OCI-LY7 (cell line): ENCODE measurements around the gene GPALPP1. TPM values are rescaled to one million over a fixed set of nuclear protein-coding genes. Genes with fewer than 3 reads are reported as not detected.
A peak's percentile ranks its signal among the peaks of the same experiment; 100 is the strongest.

ENCODE experiments used
- BruUV-seq: library from RNA; stranded (reverse); fragments of 400-500 nt; replicated peaks from 2 replicates; lab custom pipeline; 2021; lab: Mats Ljungman, UMichigan
- CTCF ChIA-PET: fragments of 300-600 bp; sonication (Branson Sonifier 250); formaldehyde crosslinking; loops from one replicate; lab custom pipeline; 2022; ENCODE audit warnings: antibody characterized with exemption; ENCODE audit not compliant: unreplicated experiment; lab: Charles Lee
- POLR2A ChIA-PET: fragments of 300-600 bp; sonication (Branson Sonifier 250); formaldehyde crosslinking; loops from one replicate; lab custom pipeline; 2022; ENCODE audit warnings: antibody characterized with exemption; lab: Charles Lee
- DNase-seq: peaks from one replicate; pipeline ENCODE4 v3.0.0-alpha.2; 2015; ENCODE audit warnings: low spot score
- H2AFZ ChIP-seq: fragments of 200-600 bp; sonication (generic), shearing (Covaris generic); 2 replicates; pipeline ENCODE4 v1.6.1; 2014; ENCODE audit warnings: mild to moderate bottlenecking, antibody characterized with exemption, low read length, moderate library complexity
- H3K27ac ChIP-seq: fragments of 200-600 bp; sonication (generic); 2 replicates; pipeline ENCODE4 v1.5.1; 2014; ENCODE audit warnings: mixed run types, low read depth, mild to moderate bottlenecking, moderate library complexity, low read length, inconsistent platforms; ENCODE audit not compliant: poor library complexity, severe bottlenecking
- H3K36me3 ChIP-seq: fragments of 200-600 bp; sonication (generic); 2 replicates; pipeline ENCODE4 v1.6.1; 2014; ENCODE audit warnings: mild to moderate bottlenecking, antibody characterized with exemption, low read length, moderate library complexity, mixed read lengths; ENCODE audit not compliant: insufficient read depth
- H3K4me1 ChIP-seq: fragments of 200-600 bp; sonication (generic); 2 replicates; pipeline ENCODE4 v1.5.1; 2014; ENCODE audit warnings: mild to moderate bottlenecking, low read length; ENCODE audit not compliant: insufficient read depth, poor library complexity, severe bottlenecking
- H3K4me2 ChIP-seq: fragments of 200-600 bp; sonication (generic); 2 replicates; pipeline ENCODE4 v1.6.1; 2014; ENCODE audit warnings: mild to moderate bottlenecking, low read length
- H3K4me3 ChIP-seq: fragments of 200-600 bp; sonication (generic); 2 replicates; pipeline ENCODE4 v1.5.1; 2014; ENCODE audit warnings: mild to moderate bottlenecking, low read depth, low read length; ENCODE audit not compliant: poor library complexity, severe bottlenecking
- H3K79me2 ChIP-seq: fragments of 200-600 bp; sonication (generic); 2 replicates; pipeline ENCODE4 v1.6.1; 2016; ENCODE audit warnings: low read depth, mild to moderate bottlenecking, low read length, moderate library complexity, mixed read lengths; ENCODE audit not compliant: insufficient read depth
- H3K9me2 ChIP-seq: fragments of 200-600 bp; sonication (generic); 2 replicates; pipeline ENCODE4 v1.6.1; 2016; ENCODE audit warnings: mild to moderate bottlenecking, low read length, mixed read lengths; ENCODE audit not compliant: insufficient read depth
- H3K9me3 ChIP-seq: fragments of 200-600 bp; sonication (generic); 2 replicates; pipeline ENCODE4 v1.6.1; 2014; ENCODE audit warnings: mild to moderate bottlenecking, mixed run types, low read length, mixed read lengths
- H4K20me1 ChIP-seq: fragments of 200-600 bp; sonication (generic); 2 replicates; pipeline ENCODE4 v1.6.1; 2014; ENCODE audit warnings: mild to moderate bottlenecking, antibody characterized with exemption, low read length, moderate library complexity, mixed read lengths; ENCODE audit not compliant: insufficient read depth
- CTCF ChIP-seq: fragments of 200-600 bp; sonication (generic); conservative IDR thresholded peaks from 2 replicates; pipeline ENCODE4 v1.5.1; 2014; ENCODE audit warnings: mild to moderate bottlenecking, antibody characterized with exemption, low read length, moderate library complexity, mixed read lengths
- EZH2phosphoT487 ChIP-seq: fragments of 200-600 bp; sonication (generic); IDR thresholded peaks from 2 replicates; pipeline ENCODE4 v1.6.1; 2018; ENCODE audit warnings: low read depth, borderline replicate concordance, mild to moderate bottlenecking, mixed run types, antibody characterized with exemption, low read length, moderate library complexity, mixed read lengths
- intact Hi-C: fragments of 100-400 bp; cut with micrococcal nuclease; formaldehyde crosslinking; loops from one replicate; pipeline ENCODE4 v1.10.0; 2022; ENCODE audit not compliant: unreplicated experiment
- total RNA-seq, 2 experiments: library from RNA; depleted of rRNA in 1 of 2; stranded (reverse); fragments of >200 nt in 1 of 2; shearing (Covaris generic) in 1 of 2; gene quantifications; 2 replicates each; pipeline ENCODE4 v1.2.3, GENCODE V29; 2014 to 2022

Gene GPALPP1
- total RNA-seq, 2 experiments from 2014 or later, result 40.1 to 54.5 TPM

- DNase-seq, result no peak
- H3K9me3 ChIP-seq, result no peaks in the 10 kb centered on the region
- BruUV-seq, result no TSS peak
- H3K79me2 ChIP-seq, result no peaks in the 10 kb centered on the region
- H3K4me3 ChIP-seq, result no peak overlapping the region
- ChIA-PET POLR2A (interaction anchor here (0.5 kb wide), 1 partner anchor 287 kb away, joined by 3 read pairs; no protein-coding TSS in a partner anchor), CTCF (no interaction called here)
- TF ChIP-seq CTCF (no peak), EZH2phosphoT487 (no peak)
- H3K9me2 ChIP-seq, result no peaks in the 10 kb centered on the region
- no peaks in the 10 kb centered on the region for H3K4me1 ChIP-seq
- no peaks in the 10 kb centered on the region for H4K20me1 ChIP-seq
- no peak overlapping the region for H3K27ac ChIP-seq
- no peak overlapping the region for H3K4me2 ChIP-seq
- intact Hi-C loops, result no loop called here
- H3K36me3 ChIP-seq, result no peaks in the 10 kb centered on the region
- H2AFZ ChIP-seq, result no peak overlapping the region
These were observed 53.2 kb downstream of the GPALPP1 start for GRCh38 chr13:45042539-45042938.

DNA sequence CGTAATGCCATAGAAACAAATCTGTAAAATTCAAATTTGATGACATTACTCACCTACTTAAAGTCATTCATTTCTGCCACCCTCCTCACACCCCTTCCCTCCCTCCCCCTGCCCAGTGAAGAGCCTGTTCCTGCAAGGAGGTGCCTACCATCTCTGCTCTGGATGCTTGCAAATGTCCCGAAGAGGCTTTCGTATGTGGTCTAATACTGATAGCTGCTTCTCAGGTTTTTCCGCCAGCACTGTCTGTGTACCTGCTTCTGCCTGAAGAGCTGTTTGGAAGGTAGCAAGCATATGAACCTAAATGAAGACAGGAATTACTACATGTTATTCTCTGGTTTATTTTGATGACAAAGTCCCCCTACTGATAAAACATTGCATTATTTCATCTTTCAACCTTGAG is 57.1 kb downstream of the GPALPP1 start:
- H3K9me3 ChIP-seq, result no peaks in the 10 kb centered on the region

More for the DNA sequence above, 57.1 kb downstream of the GPALPP1 start:
- no peak overlapping the region for H2AFZ ChIP-seq
- no TSS peak for BruUV-seq
- ChIA-PET CTCF (interaction anchor here (0.7 to 1.4 kb wide), 2 partner anchors 235 to 262 kb away, joined by 3 to 4 read pairs; no protein-coding TSS in a partner anchor), POLR2A (interaction anchor here (0.6 to 1.2 kb wide), 4 partner anchors 10 to 265 kb away, joined by 3 to 7 read pairs (median 4); no protein-coding TSS in a partner anchor)
- H3K4me2 ChIP-seq, result 0 out of 2 replicates have a peak overlapping the region, but pooled peaks have one; percentile 46
- H3K36me3 ChIP-seq, result no peaks in the 10 kb centered on the region
- no peak for TF ChIP-seq EZH2phosphoT487
- TF ChIP-seq CTCF, result no peak
- H3K79me2 ChIP-seq, result no peaks in the 10 kb centered on the region
- H3K4me1 ChIP-seq, result peaks cover 10% of the 10 kb centered on the region
- H4K20me1 ChIP-seq, result no peaks in the 10 kb centered on the region
- H3K27ac ChIP-seq, result no peak overlapping the region
- H3K4me3 ChIP-seq, result no peak overlapping the region
- intact Hi-C loops, result loop anchor here (5.0 kb wide), 1 partner anchor 346 kb away; no protein-coding TSS in a partner anchor
- no peaks in the 10 kb centered on the region for H3K9me2 ChIP-seq
- DNase-seq, result no peak
